HG03558 (cell line): ENCODE data around the gene OSBPL5.
"Not testable (repeated sequence)": the region's sequence is repeated elsewhere in the genome, so short reads cannot be mapped to it uniquely, and the experiment has no call there.

Experiments used
- ATAC-seq: cut with Tn5 transposase; IDR thresholded peaks from one replicate; pipeline ENCODE4 v1.9.1; 2021; ENCODE audit warnings: moderate number of reproducible peaks; ENCODE audit not compliant: unreplicated experiment; ENCODE audit errors: extremely low read depth

Gene OSBPL5

DNA sequence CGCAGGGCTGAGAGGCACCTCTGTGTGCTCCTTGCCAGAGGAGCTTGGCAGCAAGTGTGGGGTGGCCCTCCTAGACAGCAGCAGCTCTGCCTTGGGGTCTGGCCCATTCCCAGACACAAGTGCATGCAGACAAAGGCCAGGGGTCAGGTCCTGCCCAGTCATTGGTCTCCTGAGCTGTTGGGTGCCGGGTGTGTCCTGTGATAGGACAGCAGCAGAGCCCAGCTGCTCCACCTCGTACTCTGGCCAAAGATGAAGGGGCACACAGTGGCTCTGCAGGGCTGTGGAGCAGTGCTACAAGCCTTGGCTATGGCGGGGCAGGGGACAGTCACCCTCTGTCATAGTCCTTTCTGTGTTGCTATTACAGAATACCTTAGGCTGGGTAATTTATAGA is 17.3 kb upstream of the OSBPL5 start:
- ATAC-seq = no peak

DNA sequence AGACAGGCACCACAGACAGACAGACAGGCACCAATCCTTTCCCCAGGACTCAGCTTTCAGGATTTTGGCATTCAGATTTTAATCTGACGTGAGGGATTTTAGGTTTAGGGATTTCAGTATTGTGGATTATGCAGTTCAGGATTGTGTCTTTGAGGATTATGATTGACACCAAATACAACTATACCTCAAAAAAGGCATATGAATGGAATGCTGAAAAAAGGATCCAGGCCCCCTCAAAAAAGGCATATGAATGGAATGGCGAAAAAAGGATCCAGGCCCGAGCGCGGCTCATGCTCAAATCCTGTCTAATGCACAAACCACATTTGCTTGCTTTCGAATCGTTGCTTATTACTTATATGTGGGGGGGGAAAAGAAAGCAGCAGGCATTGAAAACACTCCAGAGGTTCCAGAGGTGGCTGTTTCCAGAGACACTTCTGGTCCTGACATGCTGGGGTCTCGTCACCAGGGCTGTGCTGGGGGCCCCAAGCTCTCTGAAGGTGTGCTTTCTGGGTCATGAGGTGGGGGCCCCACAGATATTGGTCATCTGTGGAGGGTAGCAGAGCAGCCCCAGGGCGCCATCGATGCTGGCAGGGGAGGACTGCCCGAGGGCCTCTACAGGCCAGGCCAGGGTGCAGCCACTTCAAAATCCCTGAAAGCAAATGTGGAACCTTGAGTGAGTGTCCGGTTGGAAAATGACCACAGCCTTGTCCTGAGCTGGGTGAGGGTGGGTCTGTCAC is 16.8 kb upstream of the OSBPL5 start:
- no peak for ATAC-seq

DNA sequence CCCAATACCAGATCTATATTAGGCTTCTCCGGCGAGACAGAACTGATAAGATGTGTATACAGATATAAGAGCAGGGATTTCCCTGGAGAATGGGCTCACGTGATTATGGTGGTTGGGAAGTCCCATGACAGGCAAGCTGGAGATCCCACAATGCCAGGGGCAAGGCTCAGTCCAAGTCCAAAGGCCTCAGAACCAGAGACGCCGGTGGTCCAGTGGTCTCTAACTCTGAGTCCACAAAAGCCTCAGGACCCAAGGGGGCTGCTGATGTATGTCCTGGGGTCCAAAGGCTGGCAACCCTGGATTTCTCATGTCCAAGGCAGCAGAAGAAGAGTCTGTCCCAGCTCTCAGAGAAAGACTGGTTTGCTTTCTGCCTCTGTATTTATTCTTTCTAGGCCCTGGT is 15.8 kb upstream of the OSBPL5 start:
- ATAC-seq = no peak

DNA sequence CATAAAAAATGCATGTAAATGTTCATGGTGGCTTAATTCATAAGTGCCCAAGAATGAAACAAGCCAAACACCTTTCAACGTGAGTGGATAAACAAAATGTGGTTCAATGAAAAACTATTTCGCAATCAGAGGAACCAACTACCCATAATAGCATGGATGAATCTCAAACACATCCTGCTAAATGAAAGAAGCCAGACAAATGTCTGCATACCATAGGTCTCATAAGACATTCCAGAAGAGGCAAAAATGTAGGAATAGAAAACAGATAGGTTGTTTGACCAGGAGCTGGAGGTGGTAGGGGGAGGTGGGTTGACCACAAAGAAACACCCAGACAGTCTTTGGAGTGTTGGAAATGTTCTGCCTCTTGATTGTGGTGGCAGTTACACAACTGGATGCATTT is 13.2 kb upstream of the OSBPL5 start:
- ATAC-seq = no peak

DNA sequence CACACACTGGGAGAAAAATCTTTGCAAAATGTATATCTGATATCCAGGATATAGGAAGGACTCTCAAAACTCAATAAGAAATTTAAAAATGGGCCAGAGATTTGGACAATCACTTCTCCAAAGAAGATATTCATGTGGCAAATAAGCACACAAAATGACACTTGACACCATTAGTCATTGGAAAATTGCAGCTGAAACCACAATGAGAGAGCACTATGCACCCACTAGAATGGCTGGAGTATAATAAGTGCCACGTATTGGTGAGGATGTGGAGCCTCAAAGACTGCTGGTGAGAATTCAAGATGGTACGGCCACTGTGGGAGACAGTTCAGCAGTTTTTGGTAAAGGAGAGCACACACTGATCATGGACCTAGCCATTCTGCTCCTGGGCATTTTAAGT is 12.8 kb upstream of the OSBPL5 start:
- ATAC-seq = no peak

DNA sequence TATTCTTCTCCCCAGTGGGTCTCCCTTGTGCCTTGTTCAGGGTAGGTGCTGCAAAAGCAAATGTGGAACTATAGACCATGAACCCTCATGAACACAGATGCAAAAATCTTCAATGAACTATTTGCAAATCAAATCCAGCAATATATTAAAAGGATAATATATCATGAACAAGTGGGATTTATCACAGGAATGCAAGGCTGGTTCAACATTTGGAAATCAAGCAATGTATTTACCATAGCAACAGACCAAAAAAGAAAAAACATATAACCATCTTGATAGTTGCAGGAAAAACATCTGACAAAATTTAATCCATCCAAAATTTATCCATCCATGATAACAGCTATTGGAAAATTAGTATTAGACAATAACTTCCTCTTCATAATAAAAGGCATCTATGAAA is 11.4 kb upstream of the OSBPL5 start:
- ATAC-seq = no peak

DNA sequence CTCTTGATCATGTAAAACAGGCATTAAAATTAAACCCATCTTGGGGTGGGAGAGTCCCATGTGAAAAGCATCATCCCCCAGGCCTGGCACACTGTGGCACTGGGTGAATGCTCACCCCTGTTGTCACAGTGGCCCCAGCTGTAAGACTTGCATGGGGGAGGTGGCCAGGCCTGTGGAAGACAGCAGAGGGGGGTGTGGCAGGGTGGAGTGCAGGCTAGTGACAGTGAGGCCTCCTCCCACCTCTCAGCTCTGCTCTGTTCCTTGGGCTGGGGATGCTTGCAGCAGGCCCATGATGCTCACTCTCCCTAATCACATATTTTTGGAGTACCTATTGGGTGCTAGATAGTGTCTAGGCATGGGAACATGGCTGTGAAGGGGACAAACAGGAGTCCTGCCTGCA is 10.1 kb upstream of the OSBPL5 start:
- no peak for ATAC-seq

DNA sequence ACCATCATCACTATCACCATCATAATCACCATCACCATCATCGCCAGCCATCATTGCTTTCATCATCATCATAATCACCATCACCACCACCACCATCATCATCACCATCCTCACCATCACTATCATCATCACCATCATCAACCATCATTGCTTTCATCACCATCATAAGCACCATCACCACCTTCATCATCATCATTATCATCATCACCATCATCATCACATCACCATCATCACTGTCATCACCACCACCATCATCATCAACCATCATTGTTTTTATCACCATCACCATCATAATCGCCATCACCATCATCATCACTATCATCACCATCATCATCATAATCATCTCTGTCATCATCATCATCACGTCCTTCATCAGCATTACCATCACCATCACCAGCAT is 9.3 kb upstream of the OSBPL5 start:
- ATAC-seq = no peak

DNA sequence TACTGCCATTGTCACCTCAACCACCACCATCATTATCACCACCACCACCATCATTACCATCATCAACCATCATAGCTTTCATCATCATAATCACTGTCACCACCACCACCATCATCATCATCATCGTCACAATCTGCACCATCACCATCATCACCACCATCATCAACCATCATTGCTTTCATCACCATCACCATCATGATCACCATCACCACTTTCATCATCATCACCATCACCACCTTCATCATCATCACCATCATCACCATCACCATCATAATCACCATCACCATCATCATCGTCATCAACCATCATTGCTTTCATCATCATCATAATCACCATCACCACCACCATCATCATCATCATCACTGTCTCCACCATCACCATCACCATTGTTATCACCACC is 8.7 kb upstream of the OSBPL5 start:
- no peak for ATAC-seq

DNA sequence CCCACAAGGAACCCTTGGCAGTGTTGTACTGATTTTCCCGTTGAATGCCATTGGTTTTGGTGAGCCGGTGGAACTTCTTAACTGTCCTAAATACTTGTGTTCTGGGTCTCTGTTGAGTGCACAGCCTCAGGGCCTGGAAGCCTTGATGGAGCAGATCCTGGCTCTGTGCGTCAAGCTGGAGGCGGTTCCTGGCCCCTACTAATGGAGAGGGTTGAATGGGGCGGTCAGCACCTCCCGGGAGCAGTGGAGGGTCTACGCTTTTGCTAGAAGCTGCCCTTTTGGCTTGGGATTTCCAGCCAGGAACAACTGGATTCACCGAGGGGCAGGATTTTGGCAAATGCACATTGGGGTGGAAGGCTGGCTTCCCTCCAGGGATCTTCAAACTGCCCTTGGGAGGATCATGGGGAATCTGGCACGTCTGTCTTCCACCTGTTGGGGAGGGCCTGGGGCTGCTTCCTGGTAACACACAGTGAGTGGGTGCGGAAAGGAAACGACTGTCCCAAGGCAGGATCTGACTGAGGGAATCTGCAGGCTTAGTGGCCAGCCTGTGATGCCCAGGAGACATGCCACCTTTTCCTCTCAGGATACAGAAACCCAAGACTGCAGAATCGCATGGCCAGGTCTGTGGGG is 6.9 kb upstream of the OSBPL5 start:
- no peak for ATAC-seq

DNA sequence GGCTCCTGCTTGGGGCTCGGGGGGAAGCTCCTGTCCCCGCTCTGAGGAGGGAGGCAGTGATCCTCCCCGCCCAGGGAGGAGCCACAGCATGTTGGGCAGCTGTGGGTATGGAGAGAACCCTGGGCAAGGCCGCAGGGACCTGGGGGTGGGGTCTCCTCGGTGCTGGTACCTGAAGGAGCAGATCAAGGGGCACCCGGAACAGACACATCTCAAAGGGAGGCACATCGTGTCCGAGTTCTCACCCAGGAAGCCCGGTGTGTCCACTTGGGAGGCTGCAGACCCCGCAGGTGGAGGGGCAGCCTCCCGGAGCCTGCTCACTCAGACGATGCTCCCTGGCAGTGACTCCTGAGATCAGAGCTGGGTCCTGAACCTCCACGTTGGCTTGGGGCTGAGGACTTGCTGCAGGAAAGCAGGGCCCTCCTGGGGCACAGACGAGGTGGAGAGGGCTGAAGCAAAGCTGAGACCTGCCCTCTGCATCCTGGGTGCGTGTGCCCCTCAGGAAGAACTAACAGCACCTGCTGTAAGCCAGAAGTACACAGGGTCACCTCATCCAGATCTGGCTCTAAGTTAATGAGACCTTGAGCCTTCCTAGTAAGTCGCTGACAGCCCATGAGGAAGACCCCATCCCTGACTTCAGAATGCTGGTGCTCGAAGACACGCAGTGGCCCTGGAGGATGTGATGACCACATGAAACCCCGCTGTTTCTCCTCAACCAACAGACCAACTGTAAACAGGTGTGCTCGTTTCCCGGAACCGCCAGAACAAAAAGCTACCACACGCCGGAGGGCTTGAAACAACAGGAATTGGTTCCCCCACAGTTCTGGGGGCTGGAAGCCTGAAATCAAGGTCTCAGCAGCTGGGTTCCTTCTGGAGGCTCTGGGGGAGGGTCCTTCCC is 5.9 kb upstream of the OSBPL5 start:
- no peak for ATAC-seq

DNA sequence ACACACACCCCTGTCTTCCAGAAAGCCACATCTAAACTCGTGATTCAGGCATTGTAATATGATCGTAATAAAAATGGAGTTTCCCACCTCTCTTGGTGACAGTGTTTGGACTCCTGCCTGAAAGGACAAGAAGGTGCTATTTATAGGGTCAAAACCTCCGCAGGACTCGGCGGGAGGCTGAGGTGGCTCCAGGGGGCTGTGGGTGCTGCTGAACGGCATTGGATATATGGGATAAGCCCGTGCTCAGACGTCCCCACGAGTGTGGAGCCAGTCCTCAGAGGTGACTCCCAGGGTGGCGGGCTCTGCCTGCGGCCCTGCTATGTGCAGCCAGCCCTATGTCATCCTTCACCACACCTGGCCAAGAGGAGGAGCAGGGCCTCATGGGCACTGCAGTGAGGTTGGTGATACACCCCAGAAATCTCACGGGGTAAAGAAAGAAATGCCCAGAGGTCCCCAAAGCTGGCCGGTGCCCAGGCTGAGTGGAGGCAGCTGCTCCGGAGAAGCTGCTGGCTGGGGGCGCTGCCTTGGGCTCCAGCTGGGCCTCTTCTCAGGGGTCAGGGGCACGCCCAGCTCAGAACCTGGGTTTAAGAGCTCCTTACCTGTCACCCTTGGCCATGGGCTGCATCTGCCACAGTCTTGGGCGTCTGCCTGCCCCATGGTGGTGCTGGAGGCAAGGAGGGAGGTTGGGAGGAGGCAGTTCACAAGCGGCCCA is 5.1 kb upstream of the OSBPL5 start:
- ATAC-seq = no peak

DNA sequence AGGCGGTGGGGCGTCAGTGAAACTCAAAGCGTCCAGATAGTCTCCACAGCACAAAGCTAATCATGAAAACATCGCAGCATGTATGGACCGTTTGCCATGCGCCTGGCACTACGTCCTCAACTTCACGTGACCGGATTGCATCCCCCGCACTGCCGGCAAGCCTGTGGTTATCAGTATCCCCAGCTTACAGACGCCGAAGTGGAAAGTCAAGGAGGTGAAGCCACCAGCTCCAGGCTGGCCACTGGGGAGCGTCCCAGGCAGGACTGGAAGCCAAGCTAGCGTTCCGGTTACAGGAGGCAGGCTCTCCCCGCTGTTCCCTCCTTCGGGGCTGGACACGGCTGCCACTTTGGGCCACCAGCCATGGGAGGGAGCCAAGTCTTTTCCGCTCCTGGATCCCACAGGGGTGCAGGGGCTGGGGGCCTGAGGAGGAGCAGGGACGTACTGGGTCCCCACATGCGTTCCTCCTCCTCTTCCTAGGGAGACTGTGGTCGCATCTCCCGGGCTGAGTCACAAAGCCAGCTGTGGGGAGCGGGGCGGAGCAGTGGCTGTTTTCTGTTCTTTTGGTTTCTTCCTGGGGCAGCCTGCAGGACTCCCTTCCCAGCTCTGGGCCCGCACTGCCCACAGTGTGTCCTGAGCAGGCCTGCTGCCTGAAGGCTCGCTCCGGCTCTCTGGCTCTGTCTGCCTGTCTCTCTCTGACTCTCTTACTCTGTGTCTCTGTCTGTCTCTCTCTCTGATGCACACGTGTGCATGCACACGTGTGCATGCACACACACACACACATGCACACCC is 4.3 kb upstream of the OSBPL5 start:
- ATAC-seq = no peak

DNA sequence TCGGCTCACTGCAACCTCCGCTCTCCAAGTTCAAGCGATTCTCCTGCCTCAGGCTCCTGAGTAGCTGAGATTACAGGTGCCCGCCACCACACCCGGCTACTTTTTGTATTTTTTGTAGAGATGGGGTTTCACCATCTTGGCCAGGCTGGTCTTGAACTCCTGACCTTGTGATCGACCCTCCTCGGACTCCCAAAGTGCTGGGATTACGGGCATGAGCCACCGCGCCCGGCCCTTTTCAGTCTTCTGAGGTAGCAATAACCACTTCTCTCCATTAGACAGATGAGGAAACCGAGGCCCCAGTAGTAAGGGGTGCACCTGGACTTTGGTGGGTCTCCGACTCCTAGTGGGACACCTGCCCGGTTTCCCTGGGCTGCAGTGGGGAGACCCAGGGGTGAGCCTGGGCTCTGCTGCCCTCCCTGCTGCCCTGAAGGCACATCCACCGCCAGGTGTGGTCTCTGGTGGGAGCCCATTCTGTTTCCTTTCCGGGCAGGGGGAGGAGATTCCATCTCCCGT is 3.7 kb upstream of the OSBPL5 start:
- ATAC-seq = not testable (repeated sequence)

DNA sequence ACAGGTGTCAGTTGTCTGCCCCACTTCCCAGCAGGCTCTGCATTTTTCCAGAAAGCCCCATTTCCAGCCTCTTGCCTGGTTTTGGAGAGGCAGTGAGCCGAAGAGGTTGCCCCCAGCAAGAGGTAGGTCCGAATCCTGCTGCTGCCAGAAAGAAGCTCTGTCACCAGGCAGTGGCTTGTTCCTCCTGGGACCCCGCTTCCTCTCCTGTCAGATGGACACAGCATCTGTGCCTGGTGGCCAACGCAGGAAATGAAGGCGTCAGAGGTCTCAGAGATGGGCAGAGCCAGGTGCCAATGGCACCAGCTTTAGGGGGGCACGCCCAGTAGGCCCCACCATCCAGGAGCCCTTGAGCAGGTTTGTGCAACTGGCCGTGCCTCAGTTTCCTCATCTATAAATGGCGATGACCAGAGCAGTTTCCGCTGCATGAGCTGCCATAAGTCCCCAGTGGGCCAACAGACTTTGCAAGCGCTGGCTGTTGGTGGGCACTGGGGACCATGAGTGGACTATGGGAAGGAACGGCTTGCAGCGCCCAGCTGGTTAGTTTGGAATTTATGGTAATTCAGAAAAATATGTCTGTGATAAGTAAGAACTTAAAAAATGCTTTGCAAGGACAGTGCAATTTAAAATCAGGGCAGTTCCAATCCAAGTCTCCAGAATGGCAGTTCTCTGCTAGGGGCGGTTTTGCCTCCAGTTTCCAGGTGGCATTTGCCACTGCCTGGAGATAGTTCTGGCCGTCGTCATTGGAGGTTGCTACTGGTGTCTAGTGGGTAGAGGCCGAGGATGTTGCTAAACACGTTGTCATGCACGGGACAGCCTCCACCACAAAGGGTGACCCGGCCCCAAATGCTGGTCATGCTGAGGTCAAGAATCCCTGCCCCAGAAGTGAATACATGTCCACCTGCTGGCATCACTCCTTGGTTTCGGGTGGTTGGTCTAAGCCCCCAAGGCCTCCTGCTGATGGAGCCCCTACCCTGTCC is 2.3 kb upstream of the OSBPL5 start:
- ATAC-seq = no peak

DNA sequence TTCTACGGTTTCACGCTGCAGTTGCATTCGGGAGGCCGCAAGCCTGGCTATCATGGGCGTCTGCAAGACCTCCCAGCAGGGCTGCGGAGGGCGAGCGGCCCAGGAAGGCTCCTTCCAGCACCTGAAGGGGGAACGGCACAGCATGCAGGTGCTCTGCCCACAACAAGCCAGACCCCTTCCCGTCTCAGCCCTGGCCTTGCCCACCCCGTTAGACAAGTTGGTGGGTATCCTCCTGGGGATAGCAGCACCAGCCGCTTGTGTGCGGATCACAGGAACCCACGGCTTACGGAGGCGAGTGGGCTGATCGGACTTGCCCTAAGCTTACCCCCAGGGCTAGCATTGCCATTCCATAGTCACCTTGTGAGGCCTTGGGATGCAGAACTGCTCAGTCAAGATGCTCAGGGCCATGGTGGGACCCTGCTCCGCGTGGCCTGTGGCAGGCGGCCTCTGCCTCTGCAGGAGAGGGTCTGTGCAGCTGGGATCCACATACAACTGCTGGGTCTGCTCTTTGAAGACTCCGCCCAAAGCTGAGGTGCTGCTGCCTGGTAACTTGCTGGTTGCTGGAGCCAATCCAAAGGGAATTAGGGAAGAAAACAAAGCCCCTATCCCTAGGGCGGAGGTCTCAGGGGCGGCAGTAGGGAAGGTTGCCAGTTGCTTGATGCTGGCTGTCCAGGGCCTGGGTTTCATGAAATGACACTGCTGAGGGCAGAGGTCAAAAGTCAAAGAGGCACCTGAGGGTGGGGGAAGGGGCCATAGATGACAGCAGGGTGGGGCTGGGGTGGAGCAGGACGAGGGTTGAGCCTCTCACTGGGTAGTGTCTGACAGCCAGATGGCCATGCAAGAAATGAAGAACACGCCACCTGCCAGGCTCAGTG is 1.4 kb upstream of the OSBPL5 start:
- ATAC-seq = no peak

DNA sequence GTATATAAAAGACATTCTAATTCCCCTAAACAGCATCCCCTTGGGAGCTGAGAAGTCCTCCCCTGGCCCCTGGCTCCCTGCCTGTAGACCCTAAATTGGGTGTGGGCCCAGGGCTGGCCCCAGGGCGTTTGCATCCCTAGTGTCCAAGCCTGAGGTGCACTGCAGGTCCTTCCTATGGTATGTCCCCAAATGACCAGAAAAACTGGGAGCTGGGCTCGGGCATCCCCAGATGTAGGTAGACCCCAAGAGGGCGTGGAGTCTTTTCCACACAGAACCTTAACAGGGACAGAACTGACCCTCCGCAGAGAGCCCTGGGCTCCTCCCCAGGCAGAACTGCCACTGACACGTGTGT is 782 bp upstream of the OSBPL5 start:
- ATAC-seq = no peak
